Measurements from ENCODE around the gene RAB15.

Gene RAB15

GRCh38 chr14:64954491-64955240, 17.5 kb downstream of the RAB15 start:
- no peak for DNase-seq

GRCh38 chr14:64953661-64954060, 18.5 kb downstream of the RAB15 start:
- no peak for DNase-seq

- DNase-seq, result no peak
Observed at GRCh38 chr14:64953310-64953654, 18.9 kb downstream of the RAB15 start.

- no peak for DNase-seq
Observed at GRCh38 chr14:64952598-64953309, 19.4 kb downstream of the RAB15 start.

- DNase-seq, result no peak
Observed at GRCh38 chr14:64951724-64952123, 20.4 kb downstream of the RAB15 start.

GRCh38 chr14:64951291-64951690, 20.8 kb downstream of the RAB15 start:
- no peak for DNase-seq

GRCh38 chr14:64950889-64951288, 21.2 kb downstream of the RAB15 start:
- no peak for DNase-seq

GRCh38 chr14:64948612-64949210, 23.4 kb downstream of the RAB15 start:
- no peak for DNase-seq

- DNase-seq, result no peak
Observed at GRCh38 chr14:64947710-64948611, 24.2 kb downstream of the RAB15 start.

GRCh38 chr14:64946310-64947045, 25.7 kb downstream of the RAB15 start:
- no peak for DNase-seq

GRCh38 chr14:64945431-64946178, 26.5 kb downstream of the RAB15 start:
- no peak for DNase-seq

GRCh38 chr14:64944861-64945260, 27.3 kb downstream of the RAB15 start:
- DNase-seq, result no peak

GRCh38 chr14:64944041-64944440, 28.1 kb downstream of the RAB15 start:
- DNase-seq, result no peak

- no peak for DNase-seq
Observed at GRCh38 chr14:64943556-64943955, 28.6 kb downstream of the RAB15 start.

- no peak for DNase-seq
Observed at GRCh38 chr14:64942531-64943111, 29.5 kb downstream of the RAB15 start, which contains the start of gene GPX2. TSS of gene GPX2 (minus strand) at chr14:64942745. CDS start at chr14:64942726, 19 bp downstream.

- DNase-seq, result no peak
Observed at GRCh38 chr14:64940336-64940910, 31.7 kb downstream of the RAB15 start.

GRCh38 chr14:64939817-64940190, 32.3 kb downstream of the RAB15 start:
- DNase-seq, result no peak

GRCh38 chr14:64938972-64939816, 32.9 kb downstream of the RAB15 start:
- no peak for DNase-seq

- no peak for DNase-seq
Observed at GRCh38 chr14:64937821-64938193, 34.3 kb downstream of the RAB15 start.
